ENCODE measurements around the gene MORC4. TPM values are rescaled to one million over a fixed set of nuclear protein-coding genes. Genes with fewer than 3 reads are reported as not detected.

Gene MORC4
- total RNA-seq, 1 donor, result 38.4 TPM

DNA sequence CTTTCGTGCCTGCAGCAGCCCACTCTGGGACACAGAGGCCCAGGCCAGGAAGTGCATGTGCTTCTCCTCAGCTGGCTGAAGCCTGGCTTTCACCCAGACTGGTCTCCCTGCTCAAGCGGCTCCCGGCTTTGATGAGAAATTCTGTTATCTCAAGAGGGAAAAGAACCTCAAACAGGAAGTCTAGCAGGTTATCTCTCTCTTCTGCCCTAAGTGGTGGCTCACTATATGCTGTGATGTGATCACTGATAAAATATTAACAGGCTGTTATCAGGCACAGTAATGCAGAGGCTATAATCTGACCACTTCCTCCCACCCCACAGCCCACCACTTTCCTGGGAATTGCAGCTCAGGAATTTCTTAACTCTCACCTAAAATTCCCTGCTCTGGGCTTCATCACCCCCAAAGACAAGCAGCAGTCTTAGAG, 66.5 kb downstream of the MORC4 start:
- H3K4me3 ChIP-seq (ENCODE audit: low read depth, low read length), result no peak overlapping the region
- peak; percentile 40 for DNase-seq (ENCODE audit: low read depth)
- TF ChIP-seq, protein P1, sequence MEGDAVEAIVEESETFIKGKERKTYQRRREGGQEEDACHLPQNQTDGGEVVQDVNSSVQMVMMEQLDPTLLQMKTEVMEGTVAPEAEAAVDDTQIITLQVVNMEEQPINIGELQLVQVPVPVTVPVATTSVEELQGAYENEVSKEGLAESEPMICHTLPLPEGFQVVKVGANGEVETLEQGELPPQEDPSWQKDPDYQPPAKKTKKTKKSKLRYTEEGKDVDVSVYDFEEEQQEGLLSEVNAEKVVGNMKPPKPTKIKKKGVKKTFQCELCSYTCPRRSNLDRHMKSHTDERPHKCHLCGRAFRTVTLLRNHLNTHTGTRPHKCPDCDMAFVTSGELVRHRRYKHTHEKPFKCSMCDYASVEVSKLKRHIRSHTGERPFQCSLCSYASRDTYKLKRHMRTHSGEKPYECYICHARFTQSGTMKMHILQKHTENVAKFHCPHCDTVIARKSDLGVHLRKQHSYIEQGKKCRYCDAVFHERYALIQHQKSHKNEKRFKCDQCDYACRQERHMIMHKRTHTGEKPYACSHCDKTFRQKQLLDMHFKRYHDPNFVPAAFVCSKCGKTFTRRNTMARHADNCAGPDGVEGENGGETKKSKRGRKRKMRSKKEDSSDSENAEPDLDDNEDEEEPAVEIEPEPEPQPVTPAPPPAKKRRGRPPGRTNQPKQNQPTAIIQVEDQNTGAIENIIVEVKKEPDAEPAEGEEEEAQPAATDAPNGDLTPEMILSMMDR (IDR thresholded peaks at IDR 0.05; ENCODE audit: insufficient read depth, low read length), result no peak

DNA sequence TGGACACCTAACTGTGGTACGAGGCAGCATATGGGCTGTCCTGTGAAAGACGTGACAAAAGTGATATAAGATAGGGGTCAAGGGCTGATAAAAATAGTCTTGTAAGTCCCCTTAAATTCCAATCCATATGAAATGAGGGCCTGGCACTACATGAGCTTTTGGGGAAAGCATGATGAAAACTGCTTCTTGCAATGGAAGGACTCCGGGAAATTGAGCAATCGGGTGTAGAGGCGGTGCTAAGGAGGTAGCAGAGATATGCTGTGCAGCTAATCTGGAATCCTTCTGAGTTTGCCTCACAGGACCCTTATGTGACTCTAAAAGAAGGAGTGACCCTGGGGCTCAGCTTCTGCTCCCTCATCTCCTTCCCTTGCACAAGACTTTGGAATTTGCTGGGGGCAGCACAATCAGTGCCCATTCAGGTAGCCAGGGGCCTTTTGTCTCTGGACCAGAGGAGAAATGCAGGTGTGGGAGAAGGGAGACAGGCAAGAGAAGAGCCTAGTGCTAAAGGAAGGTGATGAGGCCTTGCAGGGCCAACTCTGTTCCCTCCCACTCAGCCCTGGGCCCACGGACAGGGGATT, 67.0 kb downstream of the MORC4 start:
- H3K4me3 ChIP-seq (ENCODE audit: low read depth, low read length), result no peak overlapping the region
- peak; percentile 71 for DNase-seq (ENCODE audit: low read depth)
- TF ChIP-seq, protein P1 (IDR thresholded peaks at IDR 0.05; ENCODE audit: insufficient read depth, low read length), result no peak

DNA sequence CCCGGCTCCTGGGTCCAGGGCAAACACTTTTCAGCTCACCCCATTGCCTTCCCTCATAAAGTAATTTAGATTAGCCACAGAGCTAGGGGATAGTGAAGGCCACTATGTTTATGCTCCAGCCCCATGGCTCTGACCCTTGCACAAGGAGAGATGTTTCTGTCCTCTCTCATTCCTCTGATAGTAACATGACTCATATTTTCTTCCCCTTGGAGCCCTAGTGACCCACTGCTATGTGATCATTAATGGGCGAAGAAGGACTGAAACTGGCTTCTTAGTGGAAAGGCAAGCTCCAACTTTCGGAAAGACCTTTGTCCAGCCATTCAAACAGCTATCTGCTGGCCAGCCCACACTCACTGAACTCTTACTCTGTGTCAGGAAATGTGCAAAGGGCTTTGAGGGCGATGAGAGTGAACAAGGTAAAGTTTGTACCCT, 67.5 kb downstream of the MORC4 start:
- peak; percentile 41 for DNase-seq (ENCODE audit: low read depth)
- no peak overlapping the region for H3K4me3 ChIP-seq (ENCODE audit: low read depth, low read length)
- TF ChIP-seq, protein P1 (IDR thresholded peaks at IDR 0.05; ENCODE audit: insufficient read depth, low read length), result no peak

DNA sequence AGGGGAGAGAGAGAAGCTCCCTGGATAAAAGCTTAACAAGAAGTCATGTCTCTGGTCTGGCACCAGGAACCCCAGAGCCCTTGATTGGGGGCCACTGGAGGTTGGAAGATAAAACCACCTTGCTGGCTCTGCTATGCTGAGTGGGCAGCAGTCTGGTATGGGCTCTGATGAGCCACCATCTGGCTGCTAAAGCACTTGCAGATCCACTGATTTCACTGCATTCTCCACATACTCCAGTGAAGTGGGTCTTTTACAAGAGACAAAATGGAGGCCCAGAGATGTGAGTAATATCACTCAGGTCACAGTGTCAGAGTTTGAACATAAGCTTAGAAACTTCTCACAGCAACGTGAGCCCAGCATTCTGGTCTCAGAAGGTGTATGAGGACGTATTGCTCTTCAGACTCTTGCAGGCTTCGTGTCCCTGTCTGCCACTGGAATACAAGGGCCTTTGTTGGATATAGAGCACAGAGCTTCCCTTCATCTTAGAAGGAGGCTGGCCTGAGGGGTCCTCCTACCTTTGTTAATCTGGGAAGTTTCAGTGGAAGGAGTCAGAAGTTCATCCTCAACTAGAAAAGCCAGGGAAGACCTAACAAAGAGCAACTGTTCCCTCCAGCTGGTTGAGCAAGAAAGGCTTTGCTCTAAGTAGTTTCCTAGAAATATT, 68.1 kb downstream of the MORC4 start:
- TF ChIP-seq, protein P1 (IDR thresholded peaks at IDR 0.05; ENCODE audit: insufficient read depth, low read length), result no peak
- DNase-seq (ENCODE audit: low read depth), result no peak
- H3K4me3 ChIP-seq (ENCODE audit: low read depth, low read length), result no peak overlapping the region

DNA sequence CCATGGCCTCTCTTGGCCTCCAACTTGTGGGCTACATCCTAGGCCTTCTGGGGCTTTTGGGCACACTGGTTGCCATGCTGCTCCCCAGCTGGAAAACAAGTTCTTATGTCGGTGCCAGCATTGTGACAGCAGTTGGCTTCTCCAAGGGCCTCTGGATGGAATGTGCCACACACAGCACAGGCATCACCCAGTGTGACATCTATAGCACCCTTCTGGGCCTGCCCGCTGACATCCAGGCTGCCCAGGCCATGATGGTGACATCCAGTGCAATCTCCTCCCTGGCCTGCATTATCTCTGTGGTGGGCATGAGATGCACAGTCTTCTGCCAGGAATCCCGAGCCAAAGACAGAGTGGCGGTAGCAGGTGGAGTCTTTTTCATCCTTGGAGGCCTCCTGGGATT, 71.8 kb downstream of the MORC4 start:
- no peak for DNase-seq (ENCODE audit: low read depth)

DNA sequence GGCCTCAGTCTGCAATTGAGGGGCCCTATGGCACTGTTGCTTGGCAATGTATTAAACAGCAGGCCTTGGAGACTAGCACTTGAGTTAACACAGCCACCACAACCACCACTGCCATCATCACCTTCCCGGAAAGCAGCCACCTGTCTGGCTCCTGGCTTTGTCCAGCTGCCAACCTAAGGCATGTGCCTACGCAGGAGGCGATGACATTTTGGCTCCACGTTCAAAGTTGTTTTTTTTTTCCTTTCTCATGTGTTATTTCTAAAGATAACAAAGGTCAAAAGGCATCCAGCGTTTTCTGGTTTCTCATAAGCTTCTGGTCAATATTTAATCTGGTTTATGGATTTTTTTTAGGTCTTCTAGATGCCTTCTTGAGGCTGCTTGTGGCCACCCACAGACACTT, 72.3 kb downstream of the MORC4 start:
- no peak for DNase-seq (ENCODE audit: low read depth)
- no peak overlapping the region for H3K4me3 ChIP-seq (ENCODE audit: low read depth, low read length)
- TF ChIP-seq, protein P1 (IDR thresholded peaks at IDR 0.05; ENCODE audit: insufficient read depth, low read length), result no peak

More for the DNA sequence above, 71.8 kb downstream of the MORC4 start:
- H3K4me3 ChIP-seq (ENCODE audit: low read depth, low read length), result no peak overlapping the region
- TF ChIP-seq, protein P1 (IDR thresholded peaks at IDR 0.05; ENCODE audit: insufficient read depth, low read length), result no peak
